GM12878 (cell line): ENCODE measurements around the gene DPPA5. TPM values are rescaled to one million over a fixed set of nuclear protein-coding genes. Genes with fewer than 3 reads are reported as not detected.

Experiments
- ATAC-seq: fragments of 200-7000 bp; cut with Tn5 transposase; 3 replicates; pipeline ENCODE4 v1.9.1; 2020; ENCODE audit warnings: mild to moderate bottlenecking, moderate library complexity
- BruUV-seq: library from RNA; stranded (reverse); fragments of 400-500 nt; replicated peaks from 2 replicates; lab custom pipeline; 2021; lab: Mats Ljungman, UMichigan
- CTCF ChIA-PET: fragments of 300-600 bp; sonication (Branson Sonifier 250); formaldehyde crosslinking; extraction: SDS; loops from one replicate; lab custom pipeline; 2021; ENCODE audit warnings: inconsistent platforms; lab: Yijun Ruan, JAX
- POLR2A ChIA-PET: fragments of 350-600 bp; formaldehyde crosslinking; extraction: SDS; loops from one replicate; lab custom pipeline; 2021; ENCODE audit warnings: inconsistent platforms; lab: Charles Lee
- RAD21 ChIA-PET: fragments of 300-600 bp; sonication (Branson Sonifier 250); formaldehyde crosslinking; loops from one replicate; lab custom pipeline; 2023; ENCODE audit warnings: antibody characterized with exemption; ENCODE audit not compliant: unreplicated experiment; lab: Charles Lee
- SMC1A ChIA-PET: fragments of 300-600 bp; sonication (Branson Sonifier 250); formaldehyde crosslinking; loops from one replicate; lab custom pipeline; 2023; ENCODE audit not compliant: unreplicated experiment, uncharacterized antibody; lab: Charles Lee
- DNase-seq: peaks from one replicate; pipeline ENCODE4 v3.0.0-alpha.2; 2011; ENCODE audit warnings: low read depth, low spot score
- FAIRE-seq: peaks from 3 replicates; lab custom pipeline; 2011; peaks lifted over from hg19 to GRCh38; lab: Jason Lieb, UNC
- H2AFZ ChIP-seq: 2 replicates; pipeline ENCODE4 v1.6.0; 2011; ENCODE audit warnings: low read depth, low read length, control low read depth; ENCODE audit not compliant: control insufficient read depth
- H3K27ac ChIP-seq: 2 replicates; pipeline ENCODE4 v1.5.1; 2011; ENCODE audit warnings: control low read depth; ENCODE audit not compliant: control insufficient read depth, insufficient read depth
- H3K27me3 ChIP-seq, 2 experiments: replicated peaks in 1 of 2; 2 replicates each; pipeline versions ENCODE4 v1.6.0 to v1.6.1; 2011; ENCODE audit warnings: low read length in 1 of 2; ENCODE audit not compliant: control insufficient read depth in 2 of 2, insufficient read depth in 2 of 2
- H3K36me3 ChIP-seq, 2 experiments: 2 replicates each; pipeline ENCODE4 v1.5.1; 2011; ENCODE audit warnings: low read length in 1 of 2; ENCODE audit not compliant: control insufficient read depth in 2 of 2, insufficient read depth in 2 of 2
- H3K4me1 ChIP-seq: 2 replicates; pipeline ENCODE4 v1.6.1; 2011; ENCODE audit warnings: mild to moderate bottlenecking, low read length, moderate library complexity, mixed read lengths; ENCODE audit not compliant: control insufficient read depth, insufficient read depth
- H3K4me2 ChIP-seq: 2 replicates; pipeline ENCODE4 v1.6.0; 2011; ENCODE audit warnings: control low read depth; ENCODE audit not compliant: control insufficient read depth, insufficient read depth
- H3K4me3 ChIP-seq: fragments of 200-600 bp; sonication (generic); 2 replicates; pipeline ENCODE4 v1.5.1; 2016
- H3K79me2 ChIP-seq: 2 replicates; pipeline ENCODE4 v1.6.0; 2011; ENCODE audit warnings: low read length; ENCODE audit not compliant: control insufficient read depth, insufficient read depth
- H3K9ac ChIP-seq: 2 replicates; pipeline ENCODE4 v1.8.0; 2011; ENCODE audit warnings: low read length, control low read depth, mixed read lengths; ENCODE audit not compliant: control insufficient read depth, insufficient read depth
- H3K9me3 ChIP-seq: replicated peaks from 3 replicates; pipeline ENCODE4 v1.5.1; 2011; ENCODE audit warnings: mild to moderate bottlenecking, low read length; ENCODE audit not compliant: control insufficient read depth, insufficient read depth
- H4K20me1 ChIP-seq: 2 replicates; pipeline ENCODE4 v1.6.0; 2011; ENCODE audit not compliant: control insufficient read depth, insufficient read depth
- CBX3 ChIP-seq: fragments of 200-600 bp; sonication (generic); IDR thresholded peaks from 2 replicates; pipeline ENCODE4 v1.6.1; 2016; ENCODE audit warnings: low read depth, borderline replicate concordance
- CHD2 ChIP-seq: IDR thresholded peaks from 2 replicates; pipeline ENCODE4 v1.6.1; 2011; ENCODE audit warnings: low read depth, low read length, improper control_type of control experiment, borderline replicate concordance
- EZH2 ChIP-seq: IDR thresholded peaks from 2 replicates; pipeline ENCODE4 v1.6.1; 2012; ENCODE audit warnings: low read depth, mild to moderate bottlenecking, control low read depth, inconsistent platforms, low read length, borderline replicate concordance; ENCODE audit not compliant: control insufficient read depth
- GATAD2B ChIP-seq: fragments of 450-650 bp; conservative IDR thresholded peaks from 2 replicates; pipeline ENCODE4 v1.6.1; 2017; ENCODE audit warnings: low read depth, mild to moderate bottlenecking, moderate library complexity
- MTA2 ChIP-seq: fragments of 450-650 bp; IDR thresholded peaks from 2 replicates; pipeline ENCODE4 v1.6.1; 2016; ENCODE audit warnings: low read depth, mild to moderate bottlenecking, moderate library complexity
- NFYA ChIP-seq: IDR thresholded peaks from 2 replicates; pipeline ENCODE4 v1.6.1; 2011; ENCODE audit warnings: low read depth, mild to moderate bottlenecking, low read length, improper control_type of control experiment, borderline replicate concordance
- NFYB ChIP-seq: IDR thresholded peaks from 2 replicates; pipeline ENCODE4 v1.6.1; 2011; ENCODE audit warnings: low read depth, mild to moderate bottlenecking, low read length, improper control_type of control experiment, moderate library complexity; ENCODE audit not compliant: insufficient read depth
- NR2F1 ChIP-seq: fragments of 450-650 bp; conservative IDR thresholded peaks from 2 replicates; pipeline ENCODE4 v1.6.1; 2017; ENCODE audit warnings: mild to moderate bottlenecking
- SMAD5 ChIP-seq: IDR thresholded peaks from 2 replicates; pipeline ENCODE4 v1.6.1; 2016; ENCODE audit warnings: antibody characterized with exemption, low read depth
- SUPT20H ChIP-seq: IDR thresholded peaks from 2 replicates; pipeline ENCODE4 v1.6.1; 2011; ENCODE audit warnings: low read depth, mild to moderate bottlenecking, low read length, moderate library complexity, borderline replicate concordance; ENCODE audit not compliant: control insufficient read depth
- SUZ12 ChIP-seq: fragments of 200-600 bp; sonication (generic); IDR thresholded peaks from one replicate; pipeline ENCODE4 v1.6.1; 2018; ENCODE audit warnings: antibody characterized with exemption, mild to moderate bottlenecking; ENCODE audit not compliant: unreplicated experiment
- TAF1 ChIP-seq: IDR thresholded peaks from 2 replicates; pipeline ENCODE4 v1.6.1; 2011; ENCODE audit warnings: mild to moderate bottlenecking, low read depth, low read length, borderline replicate concordance
- WGBS: methylation state at CpG from one replicate; pipeline ENCODE4 v1.1.6; 2016; ENCODE audit warnings: low lambda C conversion rate; ENCODE audit not compliant: insufficient replicate concordance, insufficient coverage; ENCODE audit errors: missing lambda C conversion rate; 5-methylcytosine and 5-hydroxymethylcytosine counted together
- in situ Hi-C: fragments of 300-500 bp; cut with MboI; formaldehyde crosslinking; loops from 9 replicates; pipeline ENCODE4 v1.14.3; 2018; ENCODE audit warnings: mixed read lengths
- intact Hi-C: fragments of 100-400 bp; cut with micrococcal nuclease; formaldehyde crosslinking; loops from one replicate; pipeline ENCODE4 v1.14.2; 2022; ENCODE audit not compliant: unreplicated experiment
- polyA plus RNA-seq, 11 experiments: library from polyadenylated mRNA; depleted of rRNA in 4 of 11; unstranded in 6 of 11; stranded (reverse) in 5 of 11; fragments of >200 nt; fragmentation: Nextera tagmentation in 4 of 11; fragmentation: Illumina TruSeq in 1 of 11; extraction: Ambion mirVana in 4 of 11; extraction: Trizol in 1 of 11; gene quantifications; 1 replicate in 1 of 11; 2 replicates in 10 of 11; pipeline versions ENCODE4 v1.2.1 to v1.2.3, GENCODE V29; 2011 to 2016; ENCODE audit warnings: inconsistent platforms in 2 of 11, missing spikeins in 2 of 11, low read depth in 1 of 11
- total RNA-seq, 4 experiments: library from RNA; depleted of rRNA in 3 of 4; stranded (reverse); fragments of >200 nt in 3 of 4; fragmentation: Illumina TruSeq in 1 of 4; extraction: Trizol in 1 of 4; gene quantifications; 2 replicates each; pipeline versions ENCODE4 v1.2.1 to v1.2.3, GENCODE V29; 2013 to 2021
- TF ChIP-seq, protein P1 (sequence below): fragments of 150-350 bp; IDR thresholded peaks from 2 replicates; pipeline ENCODE4 v1.6.1; 2014; ENCODE audit warnings: mild to moderate bottlenecking, low read depth, low read length
- TF ChIP-seq, protein P2 (sequence below): fragments of 450-650 bp; IDR thresholded peaks from 2 replicates; pipeline ENCODE4 v1.6.1; 2017; ENCODE audit warnings: borderline replicate concordance
- TF ChIP-seq, protein P3 (sequence below): fragments of 450-650 bp; IDR thresholded peaks from 2 replicates; pipeline ENCODE4 v1.6.1; 2017; ENCODE audit warnings: antibody characterized with exemption, mild to moderate bottlenecking, moderate library complexity
- TF ChIP-seq, protein P4 (sequence below): IDR thresholded peaks from 2 replicates; pipeline ENCODE4 v1.6.1; 2011; ENCODE audit warnings: low read depth, low read length, improper control_type of control experiment, borderline replicate concordance

Gene DPPA5
- total and polyA plus RNA-seq, 10 of the 15 experiments (the other 5 are each of a cell fraction or from before 2014, with no cell fraction given): not detected

DNA sequence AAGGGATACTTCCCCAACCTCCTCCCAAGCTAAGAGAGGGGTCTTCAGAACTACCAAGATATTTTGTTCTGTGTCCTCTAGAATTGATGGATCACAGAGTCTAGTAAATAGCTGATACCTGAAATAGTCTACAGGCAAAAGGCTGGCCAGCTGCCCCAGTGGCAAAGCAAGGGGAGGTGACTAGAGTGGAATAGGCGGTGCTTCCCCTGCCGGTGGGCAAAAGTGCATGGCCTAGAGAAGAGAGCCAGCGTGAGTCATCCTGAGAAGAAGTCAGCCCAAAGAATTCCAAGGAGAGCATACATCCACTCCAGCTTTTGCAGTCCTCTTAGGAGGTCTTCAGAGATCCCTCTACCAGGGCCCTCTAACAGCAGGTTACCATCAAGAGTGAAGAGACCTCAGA lies 14.7 kb downstream of the DPPA5 start:
- ChIA-PET CTCF (interaction anchor here (1.2 to 2.0 kb wide), 2 partner anchors 13 to 53 kb away, joined by 4 to 10 read pairs; no protein-coding TSS in a partner anchor), SMC1A (interaction anchor here (0.6 to 1.0 kb wide), 2 partner anchors 11 to 205 kb away, joined by 3 read pairs; no protein-coding TSS in a partner anchor), POLR2A (no interaction called here), RAD21 (no interaction called here)
- FAIRE-seq (no peak), ATAC-seq (no peak; the same call in 2 of the 3 replicates), DNase-seq (no peak)
- Histone ChIP-seq H3K36me3 (no peaks in the 10 kb centered on the region), H3K4me3 (no peak overlapping the region), H3K79me2 (no peaks in the 10 kb centered on the region), H3K27me3 (no peaks in the 10 kb centered on the region), H3K4me1 (no peaks in the 10 kb centered on the region), H3K4me2 (no peak overlapping the region), H4K20me1 (no peaks in the 10 kb centered on the region), H3K9ac (no peak overlapping the region), H3K9me3 (no peaks in the 10 kb centered on the region), H2AFZ (no peak overlapping the region), H3K27ac (no peak overlapping the region)
- TF ChIP-seq MTA2: no peak
- TF ChIP-seq, protein P1, sequence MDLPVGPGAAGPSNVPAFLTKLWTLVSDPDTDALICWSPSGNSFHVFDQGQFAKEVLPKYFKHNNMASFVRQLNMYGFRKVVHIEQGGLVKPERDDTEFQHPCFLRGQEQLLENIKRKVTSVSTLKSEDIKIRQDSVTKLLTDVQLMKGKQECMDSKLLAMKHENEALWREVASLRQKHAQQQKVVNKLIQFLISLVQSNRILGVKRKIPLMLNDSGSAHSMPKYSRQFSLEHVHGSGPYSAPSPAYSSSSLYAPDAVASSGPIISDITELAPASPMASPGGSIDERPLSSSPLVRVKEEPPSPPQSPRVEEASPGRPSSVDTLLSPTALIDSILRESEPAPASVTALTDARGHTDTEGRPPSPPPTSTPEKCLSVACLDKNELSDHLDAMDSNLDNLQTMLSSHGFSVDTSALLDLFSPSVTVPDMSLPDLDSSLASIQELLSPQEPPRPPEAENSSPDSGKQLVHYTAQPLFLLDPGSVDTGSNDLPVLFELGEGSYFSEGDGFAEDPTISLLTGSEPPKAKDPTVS: no peak
- TF ChIP-seq SUPT20H: no peak
- TF ChIP-seq NFYB: no peak
- TF ChIP-seq NR2F1: no peak
- TF ChIP-seq NFYA: no peak
- TF ChIP-seq, protein P2, sequence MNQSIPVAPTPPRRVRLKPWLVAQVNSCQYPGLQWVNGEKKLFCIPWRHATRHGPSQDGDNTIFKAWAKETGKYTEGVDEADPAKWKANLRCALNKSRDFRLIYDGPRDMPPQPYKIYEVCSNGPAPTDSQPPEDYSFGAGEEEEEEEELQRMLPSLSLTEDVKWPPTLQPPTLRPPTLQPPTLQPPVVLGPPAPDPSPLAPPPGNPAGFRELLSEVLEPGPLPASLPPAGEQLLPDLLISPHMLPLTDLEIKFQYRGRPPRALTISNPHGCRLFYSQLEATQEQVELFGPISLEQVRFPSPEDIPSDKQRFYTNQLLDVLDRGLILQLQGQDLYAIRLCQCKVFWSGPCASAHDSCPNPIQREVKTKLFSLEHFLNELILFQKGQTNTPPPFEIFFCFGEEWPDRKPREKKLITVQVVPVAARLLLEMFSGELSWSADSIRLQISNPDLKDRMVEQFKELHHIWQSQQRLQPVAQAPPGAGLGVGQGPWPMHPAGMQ: no peak
- no peak for TF ChIP-seq TAF1
- TF ChIP-seq EZH2: no peak
- TF ChIP-seq CBX3: no peak
- no peak for TF ChIP-seq CHD2
- TF ChIP-seq, protein P3, sequence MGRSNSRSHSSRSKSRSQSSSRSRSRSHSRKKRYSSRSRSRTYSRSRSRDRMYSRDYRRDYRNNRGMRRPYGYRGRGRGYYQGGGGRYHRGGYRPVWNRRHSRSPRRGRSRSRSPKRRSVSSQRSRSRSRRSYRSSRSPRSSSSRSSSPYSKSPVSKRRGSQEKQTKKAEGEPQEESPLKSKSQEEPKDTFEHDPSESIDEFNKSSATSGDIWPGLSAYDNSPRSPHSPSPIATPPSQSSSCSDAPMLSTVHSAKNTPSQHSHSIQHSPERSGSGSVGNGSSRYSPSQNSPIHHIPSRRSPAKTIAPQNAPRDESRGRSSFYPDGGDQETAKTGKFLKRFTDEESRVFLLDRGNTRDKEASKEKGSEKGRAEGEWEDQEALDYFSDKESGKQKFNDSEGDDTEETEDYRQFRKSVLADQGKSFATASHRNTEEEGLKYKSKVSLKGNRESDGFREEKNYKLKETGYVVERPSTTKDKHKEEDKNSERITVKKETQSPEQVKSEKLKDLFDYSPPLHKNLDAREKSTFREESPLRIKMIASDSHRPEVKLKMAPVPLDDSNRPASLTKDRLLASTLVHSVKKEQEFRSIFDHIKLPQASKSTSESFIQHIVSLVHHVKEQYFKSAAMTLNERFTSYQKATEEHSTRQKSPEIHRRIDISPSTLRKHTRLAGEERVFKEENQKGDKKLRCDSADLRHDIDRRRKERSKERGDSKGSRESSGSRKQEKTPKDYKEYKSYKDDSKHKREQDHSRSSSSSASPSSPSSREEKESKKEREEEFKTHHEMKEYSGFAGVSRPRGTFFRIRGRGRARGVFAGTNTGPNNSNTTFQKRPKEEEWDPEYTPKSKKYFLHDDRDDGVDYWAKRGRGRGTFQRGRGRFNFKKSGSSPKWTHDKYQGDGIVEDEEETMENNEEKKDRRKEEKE: no peak
- TF ChIP-seq SMAD5: no peak
- TF ChIP-seq, protein P4, sequence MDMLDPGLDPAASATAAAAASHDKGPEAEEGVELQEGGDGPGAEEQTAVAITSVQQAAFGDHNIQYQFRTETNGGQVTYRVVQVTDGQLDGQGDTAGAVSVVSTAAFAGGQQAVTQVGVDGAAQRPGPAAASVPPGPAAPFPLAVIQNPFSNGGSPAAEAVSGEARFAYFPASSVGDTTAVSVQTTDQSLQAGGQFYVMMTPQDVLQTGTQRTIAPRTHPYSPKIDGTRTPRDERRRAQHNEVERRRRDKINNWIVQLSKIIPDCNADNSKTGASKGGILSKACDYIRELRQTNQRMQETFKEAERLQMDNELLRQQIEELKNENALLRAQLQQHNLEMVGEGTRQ: no peak
- TF ChIP-seq SUZ12: no peak
- TF ChIP-seq GATAD2B: no peak
- in situ Hi-C loops: no loop called here
- intact Hi-C loops: no loop called here
- WGBS: 78% methylated on average over 3 of the region's 3 CpGs
- no TSS peak for BruUV-seq
